ENCODE data around the gene LRBA. TPM values are rescaled to one million over a fixed set of nuclear protein-coding genes. Genes with fewer than 3 reads are reported as not detected.
A peak's percentile ranks its signal among the peaks of the same experiment; 100 is the strongest.

LRBA gene
- total RNA-seq, 1 experiment from 2014 or later = 69.1 TPM

GRCh38 chr4:150367326-150367725, 647.8 kb downstream of the LRBA start (continued):
- TF ChIP-seq E2F4 (CRISPR knock-in tag; IDR thresholded peaks at IDR 0.05; ENCODE audit: borderline replicate concordance, low read depth) (no peak), CBFB (CRISPR knock-in tag; IDR thresholded peaks at IDR 0.05; ENCODE audit: low read depth) (no peak), ZNF232 (CRISPR knock-in tag; IDR thresholded peaks at IDR 0.05) (no peak), ATF3 (CRISPR knock-in tag; conservative IDR thresholded peaks at IDR 0.05) (no peak), E2F5 (CRISPR knock-in tag; IDR thresholded peaks at IDR 0.05) (no peak), OVOL2 (CRISPR knock-in tag; IDR thresholded peaks at IDR 0.05; ENCODE audit: borderline replicate concordance) (no peak), TEAD1 (CRISPR knock-in tag; IDR thresholded peaks at IDR 0.05) (peak; percentile 73; the same call in 1 of the 2 replicates), SP1 (CRISPR knock-in tag; conservative IDR thresholded peaks at IDR 0.05) (0 out of 2 replicates have a peak, but pooled peaks have one; percentile 49), ZNF219 (CRISPR knock-in tag; IDR thresholded peaks at IDR 0.05; ENCODE audit: borderline replicate concordance) (no peak), USF1 (CRISPR knock-in tag; IDR thresholded peaks at IDR 0.05) (no peak), CREB1 (CRISPR knock-in tag; IDR thresholded peaks at IDR 0.05) (no peak)
- TF ChIP-seq, protein P1, sequence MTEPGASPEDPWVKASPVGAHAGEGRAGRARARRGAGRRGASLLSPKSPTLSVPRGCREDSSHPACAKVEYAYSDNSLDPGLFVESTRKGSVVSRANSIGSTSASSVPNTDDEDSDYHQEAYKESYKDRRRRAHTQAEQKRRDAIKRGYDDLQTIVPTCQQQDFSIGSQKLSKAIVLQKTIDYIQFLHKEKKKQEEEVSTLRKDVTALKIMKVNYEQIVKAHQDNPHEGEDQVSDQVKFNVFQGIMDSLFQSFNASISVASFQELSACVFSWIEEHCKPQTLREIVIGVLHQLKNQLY (CRISPR knock-in tag; IDR thresholded peaks at IDR 0.05) = no peak

DNA sequence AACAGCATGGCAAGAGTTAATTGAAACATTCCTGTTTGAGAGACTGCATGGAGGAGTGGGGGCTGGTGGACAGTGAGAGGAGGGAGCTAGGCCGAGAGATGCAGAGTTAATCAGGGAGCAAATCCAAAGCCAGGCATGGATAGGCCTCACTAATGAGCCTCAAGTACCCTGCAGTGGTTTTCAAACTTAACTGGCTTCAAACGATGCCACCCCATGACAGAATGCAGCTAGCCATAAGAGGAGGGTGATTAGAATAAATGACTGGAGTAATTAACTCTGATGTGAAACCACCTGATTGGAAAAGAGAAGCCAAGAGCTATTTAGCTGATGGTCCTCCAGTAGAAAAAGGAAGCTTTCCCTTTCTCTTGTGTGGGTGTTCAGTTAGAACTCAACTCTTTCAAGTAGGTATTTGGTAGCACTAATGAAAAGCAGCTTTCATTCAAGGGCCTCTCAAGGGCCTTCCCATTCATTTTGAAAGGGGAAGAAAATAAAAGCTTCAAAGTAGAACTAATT, 648.5 kb downstream of the LRBA start:
- peak; percentile 21 for DNase-seq (ENCODE audit: low spot score)
- Mint-ChIP-seq H3K27me3 (ENCODE audit: low read depth) (peaks cover 73% of the 10 kb centered on the region), H3K4me3 (no peak overlapping the region), H3K9me3 (no peaks in the 10 kb centered on the region), H3K36me3 (no peaks in the 10 kb centered on the region), H3K27ac (0 out of 2 replicates have a peak overlapping the region, but pooled peaks have one; percentile 39), H3K4me1 (peaks cover 20% of the 10 kb centered on the region)
- ChIA-PET CTCF (no interaction called here), POLR2A (no interaction called here)
- TF ChIP-seq ZNF263 (CRISPR knock-in tag; IDR thresholded peaks at IDR 0.05; ENCODE audit: low read depth) (no peak), ZNF232 (CRISPR knock-in tag; IDR thresholded peaks at IDR 0.05) (no peak), ATF2 (CRISPR knock-in tag; IDR thresholded peaks at IDR 0.05; ENCODE audit: borderline replicate concordance, low read depth) (no peak), ELF4 (CRISPR knock-in tag; IDR thresholded peaks at IDR 0.05; ENCODE audit: low read depth) (no peak), NFATC4 (CRISPR knock-in tag; IDR thresholded peaks at IDR 0.05) (no peak), CTCF (IDR thresholded peaks at IDR 0.05) (no peak), ETV6 (CRISPR knock-in tag; IDR thresholded peaks at IDR 0.05) (no peak)
- TF ChIP-seq, protein P2, sequence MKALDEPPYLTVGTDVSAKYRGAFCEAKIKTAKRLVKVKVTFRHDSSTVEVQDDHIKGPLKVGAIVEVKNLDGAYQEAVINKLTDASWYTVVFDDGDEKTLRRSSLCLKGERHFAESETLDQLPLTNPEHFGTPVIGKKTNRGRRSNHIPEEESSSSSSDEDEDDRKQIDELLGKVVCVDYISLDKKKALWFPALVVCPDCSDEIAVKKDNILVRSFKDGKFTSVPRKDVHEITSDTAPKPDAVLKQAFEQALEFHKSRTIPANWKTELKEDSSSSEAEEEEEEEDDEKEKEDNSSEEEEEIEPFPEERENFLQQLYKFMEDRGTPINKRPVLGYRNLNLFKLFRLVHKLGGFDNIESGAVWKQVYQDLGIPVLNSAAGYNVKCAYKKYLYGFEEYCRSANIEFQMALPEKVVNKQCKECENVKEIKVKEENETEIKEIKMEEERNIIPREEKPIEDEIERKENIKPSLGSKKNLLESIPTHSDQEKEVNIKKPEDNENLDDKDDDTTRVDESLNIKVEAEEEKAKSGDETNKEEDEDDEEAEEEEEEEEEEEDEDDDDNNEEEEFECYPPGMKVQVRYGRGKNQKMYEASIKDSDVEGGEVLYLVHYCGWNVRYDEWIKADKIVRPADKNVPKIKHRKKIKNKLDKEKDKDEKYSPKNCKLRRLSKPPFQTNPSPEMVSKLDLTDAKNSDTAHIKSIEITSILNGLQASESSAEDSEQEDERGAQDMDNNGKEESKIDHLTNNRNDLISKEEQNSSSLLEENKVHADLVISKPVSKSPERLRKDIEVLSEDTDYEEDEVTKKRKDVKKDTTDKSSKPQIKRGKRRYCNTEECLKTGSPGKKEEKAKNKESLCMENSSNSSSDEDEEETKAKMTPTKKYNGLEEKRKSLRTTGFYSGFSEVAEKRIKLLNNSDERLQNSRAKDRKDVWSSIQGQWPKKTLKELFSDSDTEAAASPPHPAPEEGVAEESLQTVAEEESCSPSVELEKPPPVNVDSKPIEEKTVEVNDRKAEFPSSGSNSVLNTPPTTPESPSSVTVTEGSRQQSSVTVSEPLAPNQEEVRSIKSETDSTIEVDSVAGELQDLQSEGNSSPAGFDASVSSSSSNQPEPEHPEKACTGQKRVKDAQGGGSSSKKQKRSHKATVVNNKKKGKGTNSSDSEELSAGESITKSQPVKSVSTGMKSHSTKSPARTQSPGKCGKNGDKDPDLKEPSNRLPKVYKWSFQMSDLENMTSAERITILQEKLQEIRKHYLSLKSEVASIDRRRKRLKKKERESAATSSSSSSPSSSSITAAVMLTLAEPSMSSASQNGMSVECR (CRISPR knock-in tag; IDR thresholded peaks at IDR 0.05; ENCODE audit: borderline replicate concordance) = no peak
- TF ChIP-seq, protein P3, sequence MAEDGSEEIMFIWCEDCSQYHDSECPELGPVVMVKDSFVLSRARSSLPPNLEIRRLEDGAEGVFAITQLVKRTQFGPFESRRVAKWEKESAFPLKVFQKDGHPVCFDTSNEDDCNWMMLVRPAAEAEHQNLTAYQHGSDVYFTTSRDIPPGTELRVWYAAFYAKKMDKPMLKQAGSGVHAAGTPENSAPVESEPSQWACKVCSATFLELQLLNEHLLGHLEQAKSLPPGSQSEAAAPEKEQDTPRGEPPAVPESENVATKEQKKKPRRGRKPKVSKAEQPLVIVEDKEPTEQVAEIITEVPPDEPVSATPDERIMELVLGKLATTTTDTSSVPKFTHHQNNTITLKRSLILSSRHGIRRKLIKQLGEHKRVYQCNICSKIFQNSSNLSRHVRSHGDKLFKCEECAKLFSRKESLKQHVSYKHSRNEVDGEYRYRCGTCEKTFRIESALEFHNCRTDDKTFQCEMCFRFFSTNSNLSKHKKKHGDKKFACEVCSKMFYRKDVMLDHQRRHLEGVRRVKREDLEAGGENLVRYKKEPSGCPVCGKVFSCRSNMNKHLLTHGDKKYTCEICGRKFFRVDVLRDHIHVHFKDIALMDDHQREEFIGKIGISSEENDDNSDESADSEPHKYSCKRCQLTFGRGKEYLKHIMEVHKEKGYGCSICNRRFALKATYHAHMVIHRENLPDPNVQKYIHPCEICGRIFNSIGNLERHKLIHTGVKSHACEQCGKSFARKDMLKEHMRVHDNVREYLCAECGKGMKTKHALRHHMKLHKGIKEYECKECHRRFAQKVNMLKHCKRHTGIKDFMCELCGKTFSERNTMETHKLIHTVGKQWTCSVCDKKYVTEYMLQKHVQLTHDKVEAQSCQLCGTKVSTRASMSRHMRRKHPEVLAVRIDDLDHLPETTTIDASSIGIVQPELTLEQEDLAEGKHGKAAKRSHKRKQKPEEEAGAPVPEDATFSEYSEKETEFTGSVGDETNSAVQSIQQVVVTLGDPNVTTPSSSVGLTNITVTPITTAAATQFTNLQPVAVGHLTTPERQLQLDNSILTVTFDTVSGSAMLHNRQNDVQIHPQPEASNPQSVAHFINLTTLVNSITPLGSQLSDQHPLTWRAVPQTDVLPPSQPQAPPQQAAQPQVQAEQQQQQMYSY (CRISPR knock-in tag; IDR thresholded peaks at IDR 0.05) = peak; percentile 28; the same call in 1 of the 2 replicates
- peak; percentile 93 for ATAC-seq
